K562 (cell line): ENCODE data around the gene G6PD. TPM values are rescaled to one million over a fixed set of nuclear protein-coding genes. Genes with fewer than 3 reads are reported as not detected.

Source experiments
- ATAC-seq: fragments of 200-7000 bp; cut with Tn5 transposase; 3 replicates; pipeline ENCODE4 v1.9.1; 2020; ENCODE audit warnings: moderate library complexity
- BruUV-seq: library from RNA; stranded (reverse); fragments of 400-500 nt; replicated peaks from 2 replicates; lab custom pipeline; 2021; lab: Mats Ljungman, UMichigan
- CTCF ChIA-PET: fragments of 300-600 bp; formaldehyde crosslinking; extraction: SDS; loops from one replicate; lab custom pipeline; 2021; ENCODE audit warnings: low intra/inter-chr PET ratio; lab: Yijun Ruan, JAX
- POLR2A ChIA-PET: fragments of 300-600, 350-650 bp; sonication (Branson Sonifier 250); formaldehyde crosslinking; extraction: SDS; loops from one replicate; lab custom pipeline; 2021; ENCODE audit warnings: antibody characterized with exemption, inconsistent platforms; lab: Yijun Ruan, JAX
- DNase-seq, 4 experiments: peaks; one replicate each; pipeline versions ENCODE4 v3.0.0 to v3.0.0-alpha.2; 2011 to 2018; ENCODE audit warnings: low spot score in 3 of 4, mixed read lengths in 3 of 4; ENCODE audit errors: extremely low read depth in 1 of 4
- FAIRE-seq: peaks from 2 replicates; lab custom pipeline; 2011; peaks lifted over from hg19 to GRCh38; lab: Jason Lieb, UNC
- H2AFZ ChIP-seq: 2 replicates; pipeline ENCODE4 v1.6.0; 2011; ENCODE audit warnings: low read depth, low read length, control low read depth, inconsistent platforms
- H3K27ac ChIP-seq: fragments of 200-600 bp; 3 replicates; pipeline ENCODE4 v1.8.0; 2011; ENCODE audit warnings: low read depth, mild to moderate bottlenecking, control low read depth, inconsistent platforms, low read length, moderate library complexity, mixed read lengths; ENCODE audit errors: extremely low read depth
- H3K27me3 ChIP-seq, 2 experiments: fragments of 300-600 bp in 1 of 2; 2 replicates in 1 of 2; 3 replicates in 1 of 2; pipeline versions ENCODE4 v1.6.0 to v1.8.0; 2011; ENCODE audit warnings: inconsistent platforms in 2 of 2, low read length in 2 of 2, mild to moderate bottlenecking in 1 of 2, mixed read lengths in 1 of 2, moderate library complexity in 1 of 2; ENCODE audit not compliant: control insufficient read depth in 2 of 2, insufficient read depth in 2 of 2
- H3K36me3 ChIP-seq: fragments of 300-600 bp; 3 replicates; pipeline ENCODE4 v1.8.0; 2011; ENCODE audit warnings: mild to moderate bottlenecking, low read length, inconsistent platforms; ENCODE audit not compliant: control insufficient read depth, insufficient read depth
- H3K4me1 ChIP-seq, 2 experiments: fragments of 200-600 bp in 1 of 2; replicated peaks in 1 of 2; 2 replicates in 1 of 2; 3 replicates in 1 of 2; pipeline versions ENCODE4 v1.5.1 to v1.8.0; 2011; ENCODE audit warnings: inconsistent platforms in 2 of 2, low read length in 2 of 2, mild to moderate bottlenecking in 1 of 2, mixed read lengths in 1 of 2, moderate library complexity in 1 of 2; ENCODE audit not compliant: control insufficient read depth in 2 of 2, insufficient read depth in 2 of 2
- H3K4me2 ChIP-seq: 2 replicates; pipeline ENCODE4 v1.6.1; 2011; ENCODE audit warnings: low read length, control low read depth, inconsistent platforms, mixed read lengths; ENCODE audit not compliant: insufficient read depth
- H3K4me3 ChIP-seq: fragments of 200-600 bp; sonication (generic), shearing (Covaris generic); 2 replicates; pipeline ENCODE4 v1.5.1; 2016; ENCODE audit warnings: control low read depth, inconsistent platforms
- H3K79me2 ChIP-seq: fragments of 200-600 bp; 3 replicates; pipeline ENCODE4 v1.8.0; 2011; ENCODE audit warnings: low read length, inconsistent platforms; ENCODE audit not compliant: control insufficient read depth, insufficient read depth
- H3K9ac ChIP-seq, 2 experiments: 2 replicates each; pipeline versions ENCODE4 v1.6.0 to v1.6.1; 2011; ENCODE audit warnings: low read depth in 2 of 2, low read length in 2 of 2, control low read depth in 1 of 2, inconsistent platforms in 1 of 2, mild to moderate bottlenecking in 1 of 2, mixed read lengths in 1 of 2; ENCODE audit not compliant: insufficient read depth in 1 of 2
- H3K9me1 ChIP-seq: one replicate; pipeline ENCODE4 v1.6.0; 2011; ENCODE audit warnings: inconsistent platforms, mild to moderate bottlenecking, low read length, moderate library complexity; ENCODE audit not compliant: control insufficient read depth, insufficient read depth
- H3K9me3 ChIP-seq: replicated peaks from 2 replicates; pipeline ENCODE4 v1.5.1; 2011; ENCODE audit warnings: low read depth, low read length, inconsistent platforms; ENCODE audit not compliant: control insufficient read depth, insufficient read depth
- H4K20me1 ChIP-seq: replicated peaks from 2 replicates; pipeline ENCODE4 v1.6.1; 2011; ENCODE audit warnings: low read length, inconsistent platforms, mixed read lengths; ENCODE audit not compliant: control insufficient read depth, insufficient read depth
- ARID4B ChIP-seq: sonication (generic); formaldehyde crosslinking; IDR thresholded peaks from 2 replicates; pipeline ENCODE4 v1.8.0; 2022; ENCODE audit warnings: mild to moderate bottlenecking, missing genetic modification reagents
- ATF1 ChIP-seq, 2 experiments: fragments of 450-650 bp in 1 of 2; IDR thresholded peaks; 2 replicates each; pipeline ENCODE4 v1.6.1; 2016; ENCODE audit warnings: missing compliant biosample characterization in 1 of 2, missing genetic modification characterization in 1 of 2
- CAMTA2 ChIP-seq: fragments of 250-450 bp; sonication (Bioruptor Pico); conservative IDR thresholded peaks from 2 replicates; pipeline ENCODE4 v1.5.1; 2022
- CEBPB ChIP-seq: fragments of 450-650 bp; IDR thresholded peaks from 2 replicates; pipeline ENCODE4 v1.6.1; 2016; ENCODE audit warnings: missing genetic modification characterization, missing compliant biosample characterization
- L3MBTL2 ChIP-seq: fragments of 450-650 bp; IDR thresholded peaks from 2 replicates; pipeline ENCODE4 v1.6.1; 2016; ENCODE audit warnings: mild to moderate bottlenecking, moderate library complexity
- MYNN ChIP-seq, 2 experiments: sonication (generic); formaldehyde crosslinking in 1 of 2; IDR thresholded peaks; 2 replicates each; pipeline versions ENCODE4 v1.5.0 to v1.6.1; 2016 to 2020; ENCODE audit warnings: antibody characterized with exemption in 1 of 2, missing genetic modification reagents in 1 of 2
- RBM39 ChIP-seq: fragments of 200-400 bp; formaldehyde crosslinking; optimal IDR thresholded peaks from 2 replicates; pipeline ENCODE3; 2018; ENCODE audit warnings: low read depth, low read length
- SNIP1 ChIP-seq: fragments of 450-650 bp; IDR thresholded peaks from 2 replicates; pipeline ENCODE4 v1.7.1; 2017; ENCODE audit warnings: low read depth, mild to moderate bottlenecking
- ZC3H11A ChIP-seq: IDR thresholded peaks from 2 replicates; pipeline ENCODE4 v1.6.1; 2012; ENCODE audit warnings: low read depth, low read length, improper control_type of control experiment
- ZNF217 ChIP-seq: sonication (generic); formaldehyde crosslinking; IDR thresholded peaks from 2 replicates; pipeline ENCODE4 v1.8.0; 2022; ENCODE audit warnings: mild to moderate bottlenecking, missing genetic modification reagents
- ZNF23 ChIP-seq: fragments of 250-450 bp; sonication (Bioruptor Pico); IDR thresholded peaks from 2 replicates; pipeline ENCODE4 v1.4.0; 2020; ENCODE audit warnings: mild to moderate bottlenecking
- WGBS: fragments of 100-300 bp; shearing (Covaris generic); methylation state at CpG from one replicate; pipeline ENCODE4 v1.1.6; 2016; ENCODE audit warnings: low coverage, mixed read lengths; ENCODE audit not compliant: insufficient coverage; ENCODE audit errors: missing lambda C conversion rate; 5-methylcytosine and 5-hydroxymethylcytosine counted together
- in situ Hi-C: fragments of 300-500 bp; cut with MboI; formaldehyde crosslinking; loops from 4 replicates; pipeline ENCODE4 v1.15.0; 2018; ENCODE audit warnings: inconsistent platforms, mixed read lengths
- intact Hi-C: fragments of 100-400 bp; cut with micrococcal nuclease; formaldehyde crosslinking; loops from 2 replicates; pipeline ENCODE4 v1.14.2; 2022
- polyA plus RNA-seq, 8 experiments: library from polyadenylated mRNA; depleted of rRNA in 4 of 8; stranded (reverse) in 5 of 8; unstranded in 3 of 8; fragments of >200 nt; fragmentation: Nextera tagmentation in 2 of 8; fragmentation: Illumina TruSeq in 1 of 8; extraction: Ambion mirVana in 2 of 8; extraction: Trizol in 1 of 8; gene quantifications; 2 replicates each; pipeline versions ENCODE4 v1.2.1 to v1.2.3, GENCODE V29; 2011 to 2014; ENCODE audit warnings: inconsistent platforms in 1 of 8, missing spikeins in 1 of 8
- total RNA-seq, 7 experiments: library from RNA; depleted of rRNA in 6 of 7; stranded (reverse); fragments of >200 nt in 6 of 7; fragmentation: Illumina TruSeq in 2 of 7; extraction: Trizol in 2 of 7; gene quantifications; 2 replicates each; pipeline versions ENCODE4 v1.2.1 to v1.2.3, GENCODE V29; 2011 to 2021; ENCODE audit warnings: low replicate concordance in 1 of 7
- TF ChIP-seq, protein P1 (sequence below): fragments of 450-650 bp; IDR thresholded peaks from 2 replicates; pipeline ENCODE4 v1.7.0; 2016; ENCODE audit warnings: borderline replicate concordance

Gene G6PD
- total and polyA plus RNA-seq, 9 of the 15 experiments (the other 6 are each of a cell fraction or from before 2014, with no cell fraction given): 2.9 to 222 (median 66.4) TPM

DNA sequence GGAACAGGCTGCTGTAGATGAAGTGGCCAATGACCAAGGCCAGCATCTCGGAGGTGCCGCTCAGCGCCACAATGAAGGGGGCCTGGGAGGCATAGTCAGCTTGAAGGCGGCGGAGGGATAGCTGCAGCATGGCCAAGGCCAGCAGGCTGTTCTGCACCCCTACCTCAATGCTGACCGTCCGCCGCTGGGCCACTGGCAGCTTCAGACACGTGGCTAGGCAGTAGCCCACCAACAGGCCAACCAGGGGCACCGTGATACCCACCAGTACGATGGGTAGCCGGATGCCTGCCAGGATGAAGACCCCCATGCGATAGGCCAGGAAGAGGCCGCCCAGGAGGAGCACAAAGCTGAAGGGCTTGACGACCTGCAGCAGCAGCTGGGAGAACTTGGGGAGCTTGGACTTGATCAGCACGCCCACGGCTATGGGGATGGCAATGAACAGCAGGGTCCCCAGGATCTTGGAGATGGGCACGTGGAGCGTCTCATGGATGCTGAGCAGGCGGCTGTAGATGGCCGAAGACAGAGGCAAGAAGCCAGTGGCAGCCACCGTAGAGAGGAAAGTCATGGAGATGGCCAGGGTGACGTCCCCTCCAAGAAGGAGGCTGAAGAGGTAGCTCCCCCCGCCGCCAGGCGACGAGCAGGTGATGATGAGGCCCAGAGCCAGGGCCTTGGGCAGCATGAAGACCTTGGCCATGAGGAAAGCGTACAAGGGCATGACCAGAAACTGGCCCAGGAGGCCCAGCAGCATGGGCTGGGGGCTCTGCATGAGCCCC lies 58.9 kb downstream of the G6PD start:
- Histone ChIP-seq H4K20me1 (peaks cover 7% of the 10 kb centered on the region; the same call in 1 of the 2 replicates), H3K79me2 (peaks cover 72% of the 10 kb centered on the region), H3K27ac (no peak overlapping the region), H3K27me3 (no peaks in the 10 kb centered on the region), H3K4me3 (no peak overlapping the region), H3K4me2 (no peak overlapping the region), H3K9me3 (no peaks in the 10 kb centered on the region), H3K9me1 (no peaks in the 10 kb centered on the region), H3K9ac (peak overlapping the region in 1 of 2 experiments; percentile 74; a peak in 2 of 4 replicates), H2AFZ (no peak overlapping the region), H3K36me3 (peaks cover 50% of the 10 kb centered on the region), H3K4me1 (peaks cover 42 to 84% of the 10 kb centered on the region in 2 experiments)
- DNase-seq (no peak), ATAC-seq (no peak), FAIRE-seq (no peak)
- TF ChIP-seq RBM39 (no peak), ARID4B (no peak), MYNN (IDR thresholded peaks at IDR 0.05) (no peak), MYNN (CRISPR knock-in tag; IDR thresholded peaks at IDR 0.05) (no peak), ZC3H11A (no peak), ATF1 (CRISPR knock-in tag; IDR thresholded peaks at IDR 0.05) (no peak), ATF1 (tag; IDR thresholded peaks at IDR 0.05) (no peak), L3MBTL2 (no peak), ZNF217 (CRISPR knock-in tag) (no peak), ZNF23 (CRISPR knock-in tag) (no peak), CEBPB (no peak), CAMTA2 (CRISPR knock-in tag) (no peak), SNIP1 (no peak)
- TF ChIP-seq, protein P1, sequence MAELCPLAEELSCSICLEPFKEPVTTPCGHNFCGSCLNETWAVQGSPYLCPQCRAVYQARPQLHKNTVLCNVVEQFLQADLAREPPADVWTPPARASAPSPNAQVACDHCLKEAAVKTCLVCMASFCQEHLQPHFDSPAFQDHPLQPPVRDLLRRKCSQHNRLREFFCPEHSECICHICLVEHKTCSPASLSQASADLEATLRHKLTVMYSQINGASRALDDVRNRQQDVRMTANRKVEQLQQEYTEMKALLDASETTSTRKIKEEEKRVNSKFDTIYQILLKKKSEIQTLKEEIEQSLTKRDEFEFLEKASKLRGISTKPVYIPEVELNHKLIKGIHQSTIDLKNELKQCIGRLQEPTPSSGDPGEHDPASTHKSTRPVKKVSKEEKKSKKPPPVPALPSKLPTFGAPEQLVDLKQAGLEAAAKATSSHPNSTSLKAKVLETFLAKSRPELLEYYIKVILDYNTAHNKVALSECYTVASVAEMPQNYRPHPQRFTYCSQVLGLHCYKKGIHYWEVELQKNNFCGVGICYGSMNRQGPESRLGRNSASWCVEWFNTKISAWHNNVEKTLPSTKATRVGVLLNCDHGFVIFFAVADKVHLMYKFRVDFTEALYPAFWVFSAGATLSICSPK: no peak
- intact Hi-C loops: loop anchor here (5.0 kb wide), 1 partner anchor 90 kb away; the partner anchor contains the start of gene RPL10
- WGBS: 91% methylated on average over 19 of the region's 28 CpGs
- in situ Hi-C loops: no loop called here
- POLR2A ChIA-PET: interaction anchor here (0.6 to 2.1 kb wide), 7 partner anchors 28 to 591 kb away, joined by 3 to 10 read pairs (median 4); partner anchors contain the start of genes ATP6AP1 and RPL10
- CTCF ChIA-PET: no interaction called here
- no TSS peak for BruUV-seq
